Muscle of back (tissue), 11 donors: ENCODE measurements around the gene NEDD9. TPM values are rescaled to one million over a fixed set of nuclear protein-coding genes. Genes with fewer than 3 reads are reported as not detected.

Experiments used
- DNase-seq, 3 donors: peaks; one replicate each; pipeline versions ENCODE4 v3.0.0 to v3.0.0-alpha.2; 2013
- polyA plus RNA-seq, 10 donors: library from polyadenylated mRNA; unstranded; fragments of 120-200 nt; gene quantifications; one replicate each; pipeline ENCODE4 v1.2.1, GENCODE V29; 2013; ENCODE audit not compliant: insufficient read length in 10 of 10

NEDD9 gene
- polyA plus RNA-seq, 10 donors: 12.8 to 20.7 (median 14.6) TPM

- peak in 1 of 3 donors; percentile 64 for DNase-seq
Observed at GRCh38 chr6:11218538-11219399, 13.7 kb downstream of the NEDD9 start.

DNA sequence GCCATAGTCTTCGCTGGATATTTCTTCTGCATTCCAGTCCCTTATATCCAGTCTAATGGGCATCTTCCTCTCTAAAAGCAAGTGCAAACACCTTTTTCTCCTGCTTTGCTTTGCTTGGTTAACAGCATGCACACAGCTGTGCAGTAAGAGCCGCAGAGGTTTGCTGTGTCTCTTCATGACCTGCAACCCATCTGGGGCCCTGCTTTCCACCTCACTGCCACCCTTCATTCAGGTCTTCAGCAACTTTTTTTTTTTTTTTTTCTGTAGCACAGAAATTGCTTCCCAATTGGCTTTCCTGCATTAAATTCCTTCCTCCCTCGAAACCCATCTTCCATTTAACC is 14.4 kb downstream of the NEDD9 start:
- DNase-seq: no peak

- no peak for DNase-seq
Observed at GRCh38 chr6:11217360-11218101, 14.9 kb downstream of the NEDD9 start.

DNA sequence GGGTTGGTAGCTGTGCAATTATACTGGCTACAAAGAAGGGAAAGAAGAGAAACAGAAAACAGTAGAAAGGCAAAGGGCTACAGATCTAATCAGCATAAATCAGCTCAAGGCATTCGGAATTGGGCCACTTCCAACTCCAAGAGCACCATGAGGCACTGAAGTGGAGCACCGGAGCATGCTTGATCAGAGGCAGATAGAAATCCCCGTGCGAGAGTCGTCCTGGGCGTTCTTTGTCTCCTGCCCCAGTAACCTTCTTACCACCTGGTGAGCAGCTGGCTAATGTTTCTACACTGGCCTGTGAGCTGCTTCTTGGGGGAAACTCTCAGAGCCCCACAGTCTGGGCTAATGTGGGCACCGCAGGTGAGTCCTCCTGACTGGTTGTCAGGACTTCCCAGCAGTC is 16.7 kb downstream of the NEDD9 start:
- no peak for DNase-seq

GRCh38 chr6:11214901-11215300 is 17.6 kb downstream of the NEDD9 start:
- DNase-seq: no peak

DNA sequence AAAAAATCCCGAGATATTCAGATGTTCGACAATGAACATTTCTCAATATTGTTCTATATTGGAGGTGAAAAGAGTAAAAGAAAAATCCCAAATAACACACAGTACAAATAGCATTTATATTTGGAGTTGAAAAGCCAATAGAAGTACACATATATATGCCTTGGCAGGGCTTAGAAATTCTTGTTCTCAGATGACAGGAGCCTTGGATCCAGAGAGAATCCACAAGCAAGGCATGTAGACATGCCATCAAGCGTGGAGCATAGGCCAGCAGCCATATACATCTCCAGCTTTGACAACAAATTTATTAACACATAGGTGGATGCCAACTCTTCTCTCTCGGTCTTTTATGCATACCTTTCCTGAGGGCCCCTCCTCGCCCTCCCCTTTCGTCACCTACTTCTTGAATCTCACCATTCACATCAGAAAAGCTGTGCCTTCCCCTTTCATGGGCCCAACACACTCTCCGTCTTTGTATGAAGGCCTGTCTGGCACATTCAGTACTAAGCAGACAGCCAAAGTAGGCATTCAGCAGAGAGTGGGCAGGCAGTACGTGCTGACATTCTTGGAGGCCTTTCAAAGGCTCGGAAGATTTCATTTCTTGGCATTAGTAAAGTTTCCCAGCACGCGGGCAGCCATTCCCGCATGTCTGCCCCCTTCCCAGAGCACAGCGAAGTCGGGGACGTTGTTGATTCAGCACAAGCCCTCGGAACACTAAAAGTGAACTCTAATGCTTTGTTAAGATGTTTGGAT is 18.2 kb downstream of the NEDD9 start:
- peak in 1 of 3 donors; percentile 67 for DNase-seq

DNA sequence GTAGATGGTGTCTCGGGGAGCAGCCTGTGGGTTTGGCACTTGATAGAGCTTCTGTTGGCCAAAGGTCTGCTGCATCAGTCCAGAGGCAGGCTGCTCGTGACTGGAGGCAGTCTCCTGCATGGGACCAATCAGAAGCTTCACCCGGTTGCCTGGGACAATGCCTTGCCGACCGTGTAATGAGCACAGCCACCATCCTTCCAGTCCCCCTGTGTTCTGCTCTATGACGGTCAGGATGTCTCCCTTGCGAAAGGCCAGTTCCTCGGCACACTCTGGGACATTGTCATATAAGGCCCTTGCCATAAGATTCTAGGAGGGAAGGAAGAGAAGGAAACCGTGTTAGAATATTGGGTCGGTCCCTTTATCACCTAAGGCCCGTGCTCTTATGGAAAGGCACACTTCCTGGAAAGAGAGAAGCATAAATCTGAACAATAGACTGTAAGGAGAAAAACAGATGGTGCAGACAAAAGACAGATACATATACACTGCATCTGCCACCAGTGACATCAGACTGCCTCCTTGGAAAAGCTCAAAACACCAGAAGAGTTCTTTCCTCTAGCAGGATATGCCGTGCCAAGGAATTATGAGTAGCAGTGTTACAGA is 18.9 kb downstream of the NEDD9 start:
- peak in 2 of 3 donors; percentile 76 to 88 for DNase-seq

DNA sequence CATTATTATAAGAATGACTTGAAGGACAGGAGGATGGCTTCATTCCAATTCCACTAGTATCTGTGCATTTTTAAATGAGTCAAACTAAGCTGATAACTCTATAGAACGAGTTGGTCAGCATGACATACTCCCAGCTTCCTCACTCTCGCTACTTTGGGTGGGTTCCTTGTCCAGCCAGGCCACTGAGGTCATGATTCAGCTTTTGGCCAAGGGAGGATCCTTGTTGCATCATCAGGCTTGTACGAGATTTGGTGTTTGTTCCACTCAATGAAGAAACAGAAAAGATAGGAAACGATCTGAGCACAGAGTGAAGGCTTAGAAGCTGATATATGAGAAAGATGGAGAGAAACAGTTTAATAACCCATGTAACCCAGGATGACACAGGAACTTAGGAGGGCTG is 19.8 kb downstream of the NEDD9 start:
- peak in 2 of 3 donors; percentile 67 to 76 for DNase-seq

DNA sequence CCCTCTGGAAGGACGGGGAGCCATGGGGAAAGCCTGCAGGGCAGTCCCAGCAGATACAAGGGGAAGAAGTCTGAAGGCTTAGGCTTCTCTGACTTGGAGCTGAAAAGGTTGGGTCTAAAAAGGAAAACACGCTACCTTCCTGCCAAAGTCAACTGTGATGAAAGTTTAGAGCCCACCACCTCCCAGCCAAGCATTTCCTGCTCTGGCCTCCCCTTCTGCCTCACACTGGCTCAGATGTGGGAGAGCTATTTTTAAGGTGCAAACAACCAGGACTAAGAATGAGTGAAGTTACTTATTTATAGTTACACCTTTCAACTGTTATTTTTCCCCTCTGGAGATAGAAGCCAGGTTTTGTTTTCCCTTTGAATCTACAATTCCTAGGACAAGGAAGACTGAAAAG is 21.2 kb downstream of the NEDD9 start:
- DNase-seq: no peak

DNA sequence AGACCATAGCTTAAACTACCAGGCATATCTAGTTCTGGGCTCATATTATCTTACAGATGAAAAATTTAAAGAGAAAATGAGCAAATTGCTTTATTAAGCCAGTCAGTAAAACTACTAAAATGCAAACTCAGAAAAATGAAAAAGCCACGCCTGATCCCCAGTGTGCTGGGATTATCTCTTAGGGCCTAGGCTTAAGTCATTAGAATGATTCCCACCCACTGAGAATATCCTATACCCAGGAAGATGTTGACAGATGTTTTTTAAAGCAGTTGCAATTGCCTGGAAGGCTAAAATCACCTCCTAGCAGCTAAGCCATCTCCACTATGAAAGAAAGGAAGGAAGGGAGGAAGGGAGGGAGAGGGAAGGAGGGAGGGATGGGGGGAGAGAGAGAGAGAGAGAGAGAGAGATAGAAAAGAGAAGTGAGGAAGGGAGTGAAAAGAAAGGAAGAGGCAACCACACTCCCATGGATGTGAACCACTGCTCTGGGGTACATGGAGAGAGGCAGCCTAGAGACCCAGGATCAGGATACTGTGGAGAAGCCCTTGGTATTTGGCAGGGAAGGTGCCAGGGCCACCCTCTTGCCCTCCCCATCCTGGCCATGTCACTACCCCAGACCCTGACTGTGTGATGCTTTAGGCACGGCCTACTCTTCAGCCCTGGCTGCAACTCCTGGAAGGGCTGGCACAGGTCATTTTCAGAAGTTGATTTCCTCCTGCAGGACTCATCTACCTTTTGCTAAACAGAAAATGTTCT is 21.9 kb downstream of the NEDD9 start:
- peak in 1 of 3 donors; percentile 45 for DNase-seq

DNA sequence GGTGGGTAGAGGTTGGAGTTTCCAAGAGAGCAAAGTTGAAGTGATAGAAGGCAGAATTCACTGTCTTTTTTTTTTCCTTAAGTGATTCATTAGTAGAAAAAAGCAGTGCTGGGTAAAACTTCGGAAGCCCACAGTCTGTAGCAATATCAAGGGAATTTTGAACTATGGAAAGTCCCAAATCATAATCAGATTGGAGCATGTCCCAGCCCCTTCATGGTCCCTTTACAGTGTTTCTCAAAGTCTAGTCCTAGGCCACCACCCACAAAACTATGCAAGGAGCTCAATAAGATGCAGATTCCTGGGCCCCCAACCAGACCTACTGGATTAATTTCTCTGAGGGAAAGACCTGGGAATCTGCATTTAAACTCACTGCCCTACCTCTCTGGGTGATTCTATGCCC is 22.6 kb downstream of the NEDD9 start:
- DNase-seq: no peak

DNA sequence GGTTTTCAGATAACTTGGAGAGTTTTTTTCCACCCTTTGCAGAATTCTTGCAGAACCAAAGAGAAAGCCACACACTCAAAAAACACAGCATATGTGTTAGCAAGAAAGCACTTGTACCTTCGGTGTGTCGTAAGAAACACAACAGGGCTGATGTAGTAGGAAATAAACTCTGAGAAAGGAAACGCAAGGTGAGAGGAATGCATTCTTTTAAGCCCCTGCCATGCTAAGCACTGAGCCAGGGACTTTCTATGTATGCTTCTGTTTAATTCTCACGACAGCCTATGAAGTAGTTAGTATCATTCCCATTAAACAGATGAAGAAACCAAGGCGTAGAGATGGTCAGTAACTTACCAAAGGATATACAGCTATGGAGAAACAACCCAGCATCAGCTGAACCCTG is 23.1 kb downstream of the NEDD9 start:
- no peak for DNase-seq

DNA sequence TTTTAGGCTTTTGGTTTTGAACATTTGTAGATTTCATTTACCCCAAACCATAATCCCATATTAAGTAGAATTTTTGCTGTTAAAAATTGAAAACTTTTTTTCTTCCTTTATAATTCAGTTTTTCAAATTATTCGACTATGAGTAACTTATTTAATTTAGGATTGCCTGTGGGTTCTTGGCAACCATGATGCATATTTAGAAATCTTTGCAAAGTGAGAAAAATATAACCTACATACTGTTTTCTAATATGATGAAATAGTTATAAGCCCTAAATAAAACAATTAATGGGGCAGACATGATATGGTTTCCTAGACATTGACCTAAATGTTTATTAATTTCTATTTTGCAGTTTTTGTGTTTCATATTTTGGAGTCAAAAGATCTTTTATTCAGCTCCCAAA is 23.6 kb downstream of the NEDD9 start:
- DNase-seq: no peak

DNA sequence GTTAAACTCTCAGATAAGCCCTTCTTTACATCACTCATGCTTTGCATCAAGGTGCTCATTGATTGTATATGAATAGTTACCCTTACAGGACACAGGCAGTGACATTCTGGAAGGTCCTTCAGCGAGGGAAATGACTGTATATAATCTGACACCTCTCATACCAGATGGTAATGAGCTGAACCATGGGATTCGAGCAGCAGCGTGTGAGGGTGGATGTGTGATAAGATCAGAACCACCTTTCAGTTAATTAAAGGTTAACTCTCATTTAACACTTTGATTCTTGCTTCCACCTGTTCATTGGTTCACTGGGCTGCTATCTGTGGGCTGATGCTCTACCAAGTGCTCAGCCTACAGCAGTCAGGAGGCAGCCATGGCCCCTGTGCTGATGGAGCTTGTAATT is 24.2 kb downstream of the NEDD9 start:
- DNase-seq: no peak

- peak; percentile 76 to 97 (median 86) for DNase-seq
Observed at GRCh38 chr6:11207199-11207968, 25.1 kb downstream of the NEDD9 start.

DNA sequence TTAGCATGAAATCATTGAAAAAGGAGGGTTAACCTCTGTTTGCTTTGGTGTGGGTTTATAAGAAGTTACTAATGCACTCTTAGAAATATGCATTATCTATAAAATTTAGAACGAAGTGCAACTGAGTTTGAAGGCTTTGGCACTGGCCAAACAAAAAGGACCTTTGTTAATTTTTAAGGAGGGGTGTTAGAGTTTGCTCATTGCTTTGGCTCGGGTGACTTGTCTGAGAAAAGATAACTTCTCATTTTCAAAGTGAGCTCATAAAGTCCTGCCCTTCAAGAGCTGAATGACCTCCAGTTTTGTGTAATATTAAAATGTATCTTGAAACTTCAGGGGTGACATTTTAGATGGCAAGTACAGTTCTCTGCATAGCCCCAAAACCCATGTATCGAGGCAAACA is 25.9 kb downstream of the NEDD9 start:
- no peak for DNase-seq

- peak in 1 of 3 donors; percentile 51 for DNase-seq
Observed at GRCh38 chr6:11204794-11205366, 27.6 kb downstream of the NEDD9 start.

DNA sequence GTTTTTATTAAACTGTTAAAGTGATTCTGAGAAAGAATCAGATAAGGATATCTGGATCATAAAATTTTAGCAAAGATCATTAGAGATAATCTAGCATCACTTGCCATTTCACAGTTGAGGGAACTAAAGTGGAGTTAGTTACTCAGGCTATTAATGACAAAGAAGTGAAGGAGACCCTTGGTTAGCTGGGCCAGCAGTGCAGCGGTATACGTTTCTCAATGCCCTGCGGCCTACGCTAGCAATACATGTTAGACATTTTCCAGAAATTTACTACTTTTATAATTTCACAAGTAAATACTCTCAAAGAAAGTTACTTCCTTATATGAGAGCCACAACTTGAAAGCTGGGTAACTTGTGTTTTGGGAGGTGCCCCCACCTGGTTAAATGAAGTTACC is 28.5 kb downstream of the NEDD9 start:
- DNase-seq: no peak

- no peak for DNase-seq
Observed at GRCh38 chr6:11203306-11204004, 29.0 kb downstream of the NEDD9 start.
